Measurements from ENCODE around the gene ATP8A1.
"Not testable (repeated sequence)": the region's sequence is repeated elsewhere in the genome, so short reads cannot be mapped to it uniquely, and the experiment has no call there.

ATP8A1 gene

DNA sequence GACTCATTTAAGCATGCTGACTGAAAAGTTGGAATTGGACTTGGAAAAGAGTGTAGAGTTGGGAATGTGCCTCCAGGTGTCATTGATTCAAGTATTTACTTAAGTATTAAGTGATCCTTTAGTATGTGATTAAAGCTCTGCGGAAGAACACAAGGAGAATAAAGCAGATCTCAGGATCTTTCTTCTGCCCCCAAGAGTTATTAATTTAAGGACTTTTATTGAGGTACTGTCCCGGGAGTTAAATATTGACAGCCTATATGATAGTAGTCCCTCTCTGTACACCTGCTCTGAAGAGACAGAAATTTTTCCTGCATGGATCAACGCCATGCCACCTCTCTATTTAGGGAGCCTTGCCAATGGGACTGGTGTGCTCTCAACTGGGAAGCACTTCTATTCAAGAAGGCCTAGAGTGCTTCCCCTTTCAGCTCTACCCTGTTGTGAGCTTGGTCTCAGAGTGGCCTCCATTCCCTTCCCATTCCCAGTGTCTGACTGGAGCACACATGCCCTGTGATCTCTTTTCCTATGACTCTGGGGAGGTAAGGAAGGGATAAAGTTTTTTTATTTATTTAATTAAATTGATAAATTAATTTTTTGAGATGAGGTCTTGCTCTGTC, 183.7 kb downstream of the ATP8A1 start:
- TF ChIP-seq, protein P1, sequence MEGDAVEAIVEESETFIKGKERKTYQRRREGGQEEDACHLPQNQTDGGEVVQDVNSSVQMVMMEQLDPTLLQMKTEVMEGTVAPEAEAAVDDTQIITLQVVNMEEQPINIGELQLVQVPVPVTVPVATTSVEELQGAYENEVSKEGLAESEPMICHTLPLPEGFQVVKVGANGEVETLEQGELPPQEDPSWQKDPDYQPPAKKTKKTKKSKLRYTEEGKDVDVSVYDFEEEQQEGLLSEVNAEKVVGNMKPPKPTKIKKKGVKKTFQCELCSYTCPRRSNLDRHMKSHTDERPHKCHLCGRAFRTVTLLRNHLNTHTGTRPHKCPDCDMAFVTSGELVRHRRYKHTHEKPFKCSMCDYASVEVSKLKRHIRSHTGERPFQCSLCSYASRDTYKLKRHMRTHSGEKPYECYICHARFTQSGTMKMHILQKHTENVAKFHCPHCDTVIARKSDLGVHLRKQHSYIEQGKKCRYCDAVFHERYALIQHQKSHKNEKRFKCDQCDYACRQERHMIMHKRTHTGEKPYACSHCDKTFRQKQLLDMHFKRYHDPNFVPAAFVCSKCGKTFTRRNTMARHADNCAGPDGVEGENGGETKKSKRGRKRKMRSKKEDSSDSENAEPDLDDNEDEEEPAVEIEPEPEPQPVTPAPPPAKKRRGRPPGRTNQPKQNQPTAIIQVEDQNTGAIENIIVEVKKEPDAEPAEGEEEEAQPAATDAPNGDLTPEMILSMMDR (IDR thresholded peaks at IDR 0.05; ENCODE audit: control insufficient read depth, insufficient read depth, low read depth, low read length, missing control alignments): no peak
- H3K4me3 ChIP-seq (ENCODE audit: control insufficient read depth, low read depth, low read length): no peak overlapping the region
- DNase-seq (ENCODE audit: low read depth): no peak

DNA sequence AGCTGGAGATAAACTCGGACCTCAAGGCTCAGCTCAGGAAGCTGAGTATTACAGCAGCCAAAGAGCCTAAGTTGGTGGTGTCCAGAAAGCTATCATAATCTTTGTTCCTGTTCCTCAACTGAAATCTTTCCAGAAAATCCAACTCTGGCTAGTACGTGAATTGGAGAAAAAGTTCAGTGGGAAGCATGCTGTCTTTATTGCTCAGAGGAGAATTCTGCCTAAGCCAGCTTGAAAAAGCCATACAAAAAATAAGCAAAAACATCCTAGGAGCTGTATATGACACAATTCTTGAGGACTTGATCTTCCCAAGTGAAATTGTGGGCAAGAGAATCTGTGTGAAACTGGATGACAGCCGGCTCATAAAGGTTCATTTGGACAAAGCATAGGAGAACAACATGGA, 185.0 kb downstream of the ATP8A1 start:
- TF ChIP-seq, protein P1 (IDR thresholded peaks at IDR 0.05; ENCODE audit: control insufficient read depth, insufficient read depth, low read depth, low read length, missing control alignments): no peak
- DNase-seq (ENCODE audit: low read depth): no peak
- H3K4me3 ChIP-seq (ENCODE audit: control insufficient read depth, low read depth, low read length): no peak overlapping the region

DNA sequence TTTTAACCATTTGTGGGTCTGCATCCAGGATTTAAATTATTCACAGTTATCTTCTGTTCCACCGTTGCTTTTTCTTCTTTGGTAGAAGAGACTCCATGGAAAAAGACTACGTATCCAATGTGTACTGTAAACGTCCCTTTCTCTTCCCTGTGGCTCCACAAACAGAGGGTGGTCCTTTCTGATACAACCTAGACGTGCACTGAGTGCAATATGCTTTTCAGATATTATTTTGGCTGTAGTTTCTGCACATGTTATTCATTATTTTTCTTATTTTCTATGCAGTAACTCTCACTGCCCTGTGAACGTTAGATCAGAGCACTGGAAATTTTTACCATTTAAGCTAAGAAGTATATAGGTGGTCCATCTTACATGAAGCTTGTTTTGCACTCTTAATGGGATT, 186.9 kb downstream of the ATP8A1 start:
- TF ChIP-seq, protein P1 (IDR thresholded peaks at IDR 0.05; ENCODE audit: control insufficient read depth, insufficient read depth, low read depth, low read length, missing control alignments): no peak

DNA sequence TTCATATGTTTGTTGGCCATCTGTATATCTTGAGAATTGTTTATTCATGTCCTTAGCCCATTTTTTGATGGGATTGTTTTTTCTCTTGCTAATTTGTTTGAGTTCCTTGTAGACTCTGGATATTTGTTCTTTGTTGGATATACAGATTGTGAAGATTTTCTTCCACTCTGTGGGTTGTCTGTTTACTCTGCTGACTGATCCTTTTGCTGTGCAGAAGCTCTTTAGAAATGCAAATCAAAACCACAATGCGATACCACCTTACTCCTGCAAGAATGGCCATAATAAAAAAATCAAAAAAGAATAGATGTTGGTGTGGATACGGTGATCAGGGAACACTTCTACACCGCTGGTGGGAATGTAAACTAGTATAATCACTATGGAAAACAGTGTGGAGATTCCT, 189.1 kb downstream of the ATP8A1 start:
- H3K4me3 ChIP-seq (ENCODE audit: control insufficient read depth, low read depth, low read length); DNase-seq (ENCODE audit: low read depth): not testable (repeated sequence)

More for the DNA sequence above, 186.9 kb downstream of the ATP8A1 start:
- no peak for DNase-seq (ENCODE audit: low read depth)
- H3K4me3 ChIP-seq (ENCODE audit: control insufficient read depth, low read depth, low read length): no peak overlapping the region

DNA sequence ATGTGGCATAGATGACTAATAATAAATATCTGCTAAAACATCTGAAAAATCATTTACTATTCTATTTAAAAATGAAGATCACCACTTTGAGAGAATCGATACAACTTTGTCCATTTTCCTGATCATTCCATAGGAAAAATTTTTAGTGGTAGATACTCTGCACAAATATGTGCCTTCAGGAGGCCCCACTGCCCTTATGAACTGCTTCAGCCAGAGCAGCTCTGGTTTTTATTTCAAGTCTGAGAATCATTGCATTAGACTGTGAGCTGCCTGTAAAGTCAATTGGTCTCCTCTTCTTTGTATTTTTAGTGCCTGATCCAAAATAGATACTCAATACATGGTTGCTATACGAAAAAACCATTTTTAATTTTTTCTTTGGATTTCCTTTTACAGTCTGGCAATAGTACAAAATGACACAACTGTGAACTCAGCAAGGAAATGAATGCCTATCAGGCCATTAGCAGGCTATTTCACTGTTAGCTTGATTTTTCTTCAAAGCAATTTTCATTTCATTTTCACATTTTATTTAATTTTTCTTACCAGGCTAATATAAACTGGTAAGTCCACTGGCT, 190.5 kb downstream of the ATP8A1 start:
- DNase-seq (ENCODE audit: low read depth): no peak
- TF ChIP-seq, protein P1 (IDR thresholded peaks at IDR 0.05; ENCODE audit: control insufficient read depth, insufficient read depth, low read depth, low read length, missing control alignments): no peak
- no peak overlapping the region for H3K4me3 ChIP-seq (ENCODE audit: control insufficient read depth, low read depth, low read length)

DNA sequence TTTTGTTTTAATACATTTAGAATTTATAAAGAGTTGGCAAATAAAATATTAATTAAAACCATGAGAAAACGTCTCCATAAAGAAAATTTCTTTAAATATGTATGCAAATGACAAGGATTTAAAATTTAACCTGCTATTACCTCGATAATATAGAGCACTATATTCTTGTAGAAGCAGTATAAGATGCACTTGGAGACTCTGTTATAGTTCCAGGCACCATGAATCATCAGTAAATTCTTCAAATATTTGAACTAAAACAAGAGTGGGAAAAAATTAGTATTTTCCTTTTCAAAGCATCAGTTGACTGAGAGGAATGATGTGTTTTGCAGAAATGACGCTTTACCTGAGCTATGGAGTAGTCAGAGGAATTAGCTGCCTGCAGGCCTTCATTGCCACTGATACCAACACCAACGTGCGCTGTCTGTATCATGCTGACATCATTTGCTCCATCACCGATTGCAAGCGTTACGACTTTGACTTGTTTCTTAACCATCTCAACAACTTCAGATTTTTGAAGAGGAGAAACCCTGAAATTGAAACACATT, 192.3 kb downstream of the ATP8A1 start:
- TF ChIP-seq, protein P1 (IDR thresholded peaks at IDR 0.05; ENCODE audit: control insufficient read depth, insufficient read depth, low read depth, low read length, missing control alignments): no peak
- H3K4me3 ChIP-seq (ENCODE audit: control insufficient read depth, low read depth, low read length): no peak overlapping the region
- DNase-seq (ENCODE audit: low read depth): no peak

DNA sequence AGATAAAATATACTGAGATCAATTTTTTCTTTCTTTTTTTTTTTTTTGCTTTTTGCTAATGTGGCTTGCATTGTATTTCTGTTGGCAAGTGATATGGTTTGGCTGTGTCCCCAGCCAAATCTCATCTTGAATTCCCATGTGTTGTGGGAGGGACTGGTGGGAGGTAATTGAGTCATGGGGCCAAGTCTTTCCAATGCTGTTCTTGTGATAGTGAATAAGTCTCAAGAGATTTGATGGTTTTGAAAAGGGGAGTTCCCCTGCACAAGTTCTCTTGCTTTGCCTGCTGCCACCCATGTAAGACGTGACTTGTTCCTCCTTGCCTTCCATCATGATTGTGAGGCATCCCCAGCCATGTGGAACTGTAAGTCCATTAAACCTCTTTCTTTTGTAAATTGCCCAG, 195.7 kb downstream of the ATP8A1 start:
- DNase-seq (ENCODE audit: low read depth); H3K4me3 ChIP-seq (ENCODE audit: control insufficient read depth, low read depth, low read length): not testable (repeated sequence)

Data from AG09309 (cell line).